ENCODE data around the gene ASH1L.
"Not testable (repeated sequence)": the region's sequence is repeated elsewhere in the genome, so short reads cannot be mapped to it uniquely, and the experiment has no call there.

Gene ASH1L

GRCh38 chr1:155574077-155574476 lies 11.5 kb upstream of the ASH1L start:
- no peaks in the 10 kb centered on the region for H3K9me3 ChIP-seq (ENCODE audit: insufficient read depth, low read length)
- TF ChIP-seq YY1 (IDR thresholded peaks at IDR 0.05; ENCODE audit: insufficient read depth, insufficient read length) = no peak
- TF ChIP-seq ZNF274 (IDR thresholded peaks at IDR 0.05; ENCODE audit: low read depth, low read length) = no peak
- TF ChIP-seq SUZ12 (IDR thresholded peaks at IDR 0.05; ENCODE audit: extremely low read depth, insufficient read depth, insufficient read length) = no peak
- H3K36me3 ChIP-seq (ENCODE audit: insufficient read depth, insufficient read length, low read length) = peaks cover 25% of the 10 kb centered on the region

GRCh38 chr1:155570593-155570990 lies 8.0 kb upstream of the ASH1L start:
- peaks cover 45% of the 10 kb centered on the region for H3K36me3 ChIP-seq (ENCODE audit: insufficient read depth, insufficient read length, low read length)
- no peaks in the 10 kb centered on the region for H3K4me1 ChIP-seq (ENCODE audit: insufficient read depth, insufficient read length)
- no peak overlapping the region for H3K9ac ChIP-seq (ENCODE audit: insufficient read length, low read depth)
- no peaks in the 10 kb centered on the region for H3K9me3 ChIP-seq (ENCODE audit: insufficient read depth, low read length)
- TF ChIP-seq YY1 (IDR thresholded peaks at IDR 0.05; ENCODE audit: insufficient read depth, insufficient read length) (no peak), ZNF274 (IDR thresholded peaks at IDR 0.05; ENCODE audit: low read depth, low read length) (no peak), SUZ12 (IDR thresholded peaks at IDR 0.05; ENCODE audit: extremely low read depth, insufficient read depth, insufficient read length) (no peak)
- no peak for DNase-seq (ENCODE audit: low read depth, low spot score)
- H3K4me3 ChIP-seq (ENCODE audit: insufficient read length, low read depth) = no peak overlapping the region
- no peaks in the 10 kb centered on the region for H3K27me3 ChIP-seq (ENCODE audit: insufficient read depth, insufficient read length)

More at GRCh38 chr1:155574077-155574476, 11.5 kb upstream of the ASH1L start:
- Histone ChIP-seq H3K4me3 (ENCODE audit: insufficient read length, low read depth) (no peak overlapping the region), H3K27me3 (ENCODE audit: insufficient read depth, insufficient read length) (no peaks in the 10 kb centered on the region), H3K9ac (ENCODE audit: insufficient read length, low read depth) (peak overlapping the region; percentile 6), H3K4me1 (ENCODE audit: insufficient read depth, insufficient read length) (no peaks in the 10 kb centered on the region)
- no peak for DNase-seq (ENCODE audit: low read depth, low spot score)

- Histone ChIP-seq H3K9me3 (ENCODE audit: insufficient read depth, low read length) (no peaks in the 10 kb centered on the region), H3K9ac (ENCODE audit: insufficient read length, low read depth) (no peak overlapping the region), H3K36me3 (ENCODE audit: insufficient read depth, insufficient read length, low read length) (peaks cover 49% of the 10 kb centered on the region), H3K4me1 (ENCODE audit: insufficient read depth, insufficient read length) (no peaks in the 10 kb centered on the region), H3K4me3 (ENCODE audit: insufficient read length, low read depth) (no peak overlapping the region), H3K27me3 (ENCODE audit: insufficient read depth, insufficient read length) (no peaks in the 10 kb centered on the region)
- TF ChIP-seq ZNF274 (IDR thresholded peaks at IDR 0.05; ENCODE audit: low read depth, low read length) = no peak
- TF ChIP-seq SUZ12 (IDR thresholded peaks at IDR 0.05; ENCODE audit: extremely low read depth, insufficient read depth, insufficient read length) = no peak
- TF ChIP-seq YY1 (IDR thresholded peaks at IDR 0.05; ENCODE audit: insufficient read depth, insufficient read length) = no peak
- DNase-seq (ENCODE audit: low read depth, low spot score) = no peak
Observed at GRCh38 chr1:155569988-155570592, 7.5 kb upstream of the ASH1L start.

- not testable (repeated sequence) for DNase-seq (ENCODE audit: low read depth, low spot score)
Observed at GRCh38 chr1:155563377-155564022, 897 bp upstream of the ASH1L start.

GRCh38 chr1:155561779-155562580 lies 623 bp downstream of the ASH1L start:
- H3K9me3 ChIP-seq (ENCODE audit: insufficient read depth, low read length); H3K27me3 ChIP-seq (ENCODE audit: insufficient read depth, insufficient read length); DNase-seq (ENCODE audit: low read depth, low spot score); H3K4me1 ChIP-seq (ENCODE audit: insufficient read depth, insufficient read length): not testable (repeated sequence)
- Histone ChIP-seq H3K36me3 (ENCODE audit: insufficient read depth, insufficient read length, low read length) (peaks cover 26% of the 10 kb centered on the region), H3K9ac (ENCODE audit: insufficient read length, low read depth) (peak overlapping the region; percentile 92), H3K4me3 (ENCODE audit: insufficient read length, low read depth) (peak overlapping the region; percentile 99)
- peak; percentile 55 for TF ChIP-seq YY1 (IDR thresholded peaks at IDR 0.05; ENCODE audit: insufficient read depth, insufficient read length)

More at GRCh38 chr1:155563377-155564022, 897 bp upstream of the ASH1L start:
- not testable (repeated sequence) for H3K9me3 ChIP-seq (ENCODE audit: insufficient read depth, low read length); H3K27me3 ChIP-seq (ENCODE audit: insufficient read depth, insufficient read length); H3K4me1 ChIP-seq (ENCODE audit: insufficient read depth, insufficient read length)
- Histone ChIP-seq H3K36me3 (ENCODE audit: insufficient read depth, insufficient read length, low read length) (peaks cover 31% of the 10 kb centered on the region), H3K4me3 (ENCODE audit: insufficient read length, low read depth) (peak overlapping the region; percentile 99), H3K9ac (ENCODE audit: insufficient read length, low read depth) (peak overlapping the region; percentile 99)

GRCh38 chr1:155555915-155556314 lies 6.7 kb downstream of the ASH1L start:
- Histone ChIP-seq H3K9ac (ENCODE audit: insufficient read length, low read depth) (no peak overlapping the region), H3K27me3 (ENCODE audit: insufficient read depth, insufficient read length) (no peaks in the 10 kb centered on the region), H3K36me3 (ENCODE audit: insufficient read depth, insufficient read length, low read length) (peaks cover 19% of the 10 kb centered on the region), H3K4me3 (ENCODE audit: insufficient read length, low read depth) (no peak overlapping the region), H3K9me3 (ENCODE audit: insufficient read depth, low read length) (no peaks in the 10 kb centered on the region), H3K4me1 (ENCODE audit: insufficient read depth, insufficient read length) (no peaks in the 10 kb centered on the region)
- DNase-seq (ENCODE audit: low read depth, low spot score) = no peak
- TF ChIP-seq YY1 (IDR thresholded peaks at IDR 0.05; ENCODE audit: insufficient read depth, insufficient read length) (no peak), SUZ12 (IDR thresholded peaks at IDR 0.05; ENCODE audit: extremely low read depth, insufficient read depth, insufficient read length) (no peak), ZNF274 (IDR thresholded peaks at IDR 0.05; ENCODE audit: low read depth, low read length) (no peak)

GRCh38 chr1:155553349-155553748 lies 9.3 kb downstream of the ASH1L start:
- peaks cover 15% of the 10 kb centered on the region for H3K36me3 ChIP-seq (ENCODE audit: insufficient read depth, insufficient read length, low read length)
- no peaks in the 10 kb centered on the region for H3K4me1 ChIP-seq (ENCODE audit: insufficient read depth, insufficient read length)
- H3K9ac ChIP-seq (ENCODE audit: insufficient read length, low read depth) = no peak overlapping the region
- H3K9me3 ChIP-seq (ENCODE audit: insufficient read depth, low read length) = no peaks in the 10 kb centered on the region
- no peak for TF ChIP-seq YY1 (IDR thresholded peaks at IDR 0.05; ENCODE audit: insufficient read depth, insufficient read length)
- TF ChIP-seq SUZ12 (IDR thresholded peaks at IDR 0.05; ENCODE audit: extremely low read depth, insufficient read depth, insufficient read length) = no peak
- TF ChIP-seq ZNF274 (IDR thresholded peaks at IDR 0.05; ENCODE audit: low read depth, low read length) = no peak
- no peak for DNase-seq (ENCODE audit: low read depth, low spot score)
- H3K4me3 ChIP-seq (ENCODE audit: insufficient read length, low read depth) = no peak overlapping the region
- no peaks in the 10 kb centered on the region for H3K27me3 ChIP-seq (ENCODE audit: insufficient read depth, insufficient read length)
